Panc1 (cell line): ENCODE data around the gene PSMA7.

ENCODE experiments used
- POLR2AphosphoS5 ChIP-seq: IDR thresholded peaks from 2 replicates; pipeline ENCODE4 v1.6.1; 2012; ENCODE audit warnings: mild to moderate bottlenecking, low read depth, low read length, moderate library complexity
- TF ChIP-seq, protein P1 (sequence below): fragments of 450-650 bp; IDR thresholded peaks from 2 replicates; pipeline ENCODE4 v1.5.1; 2017; ENCODE audit warnings: mild to moderate bottlenecking

DNA sequence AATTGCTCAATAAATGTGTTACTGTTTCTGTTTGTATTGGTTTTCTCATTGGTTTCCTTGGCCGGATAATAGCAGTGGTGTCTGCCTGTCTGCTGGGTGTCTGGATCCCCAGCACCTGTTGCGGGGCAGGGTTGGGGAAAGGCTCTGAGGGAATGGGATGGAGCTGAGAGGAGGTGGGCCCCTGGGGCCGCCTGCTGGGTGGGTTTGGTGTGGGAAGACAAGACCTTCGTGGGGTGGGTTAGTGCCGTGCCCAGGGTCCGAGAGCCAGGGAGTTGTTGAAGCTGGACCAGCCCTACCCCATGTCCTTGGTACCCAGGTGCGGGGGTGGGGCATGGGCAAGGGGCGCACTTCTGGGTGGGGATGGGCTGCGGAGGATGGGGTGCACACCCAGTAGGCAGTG, 4.3 kb upstream of the PSMA7 start:
- TF ChIP-seq, protein P1, sequence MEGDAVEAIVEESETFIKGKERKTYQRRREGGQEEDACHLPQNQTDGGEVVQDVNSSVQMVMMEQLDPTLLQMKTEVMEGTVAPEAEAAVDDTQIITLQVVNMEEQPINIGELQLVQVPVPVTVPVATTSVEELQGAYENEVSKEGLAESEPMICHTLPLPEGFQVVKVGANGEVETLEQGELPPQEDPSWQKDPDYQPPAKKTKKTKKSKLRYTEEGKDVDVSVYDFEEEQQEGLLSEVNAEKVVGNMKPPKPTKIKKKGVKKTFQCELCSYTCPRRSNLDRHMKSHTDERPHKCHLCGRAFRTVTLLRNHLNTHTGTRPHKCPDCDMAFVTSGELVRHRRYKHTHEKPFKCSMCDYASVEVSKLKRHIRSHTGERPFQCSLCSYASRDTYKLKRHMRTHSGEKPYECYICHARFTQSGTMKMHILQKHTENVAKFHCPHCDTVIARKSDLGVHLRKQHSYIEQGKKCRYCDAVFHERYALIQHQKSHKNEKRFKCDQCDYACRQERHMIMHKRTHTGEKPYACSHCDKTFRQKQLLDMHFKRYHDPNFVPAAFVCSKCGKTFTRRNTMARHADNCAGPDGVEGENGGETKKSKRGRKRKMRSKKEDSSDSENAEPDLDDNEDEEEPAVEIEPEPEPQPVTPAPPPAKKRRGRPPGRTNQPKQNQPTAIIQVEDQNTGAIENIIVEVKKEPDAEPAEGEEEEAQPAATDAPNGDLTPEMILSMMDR = no peak
- TF ChIP-seq POLR2AphosphoS5 = no peak
